ENCODE measurements around the gene WNT16.
"Not testable (repeated sequence)": the region's sequence is repeated elsewhere in the genome, so short reads cannot be mapped to it uniquely, and the experiment has no call there.

Gene WNT16

GRCh38 chr7:121306565-121306964 is 22.2 kb upstream of the WNT16 start:
- no peak for DNase-seq

DNA sequence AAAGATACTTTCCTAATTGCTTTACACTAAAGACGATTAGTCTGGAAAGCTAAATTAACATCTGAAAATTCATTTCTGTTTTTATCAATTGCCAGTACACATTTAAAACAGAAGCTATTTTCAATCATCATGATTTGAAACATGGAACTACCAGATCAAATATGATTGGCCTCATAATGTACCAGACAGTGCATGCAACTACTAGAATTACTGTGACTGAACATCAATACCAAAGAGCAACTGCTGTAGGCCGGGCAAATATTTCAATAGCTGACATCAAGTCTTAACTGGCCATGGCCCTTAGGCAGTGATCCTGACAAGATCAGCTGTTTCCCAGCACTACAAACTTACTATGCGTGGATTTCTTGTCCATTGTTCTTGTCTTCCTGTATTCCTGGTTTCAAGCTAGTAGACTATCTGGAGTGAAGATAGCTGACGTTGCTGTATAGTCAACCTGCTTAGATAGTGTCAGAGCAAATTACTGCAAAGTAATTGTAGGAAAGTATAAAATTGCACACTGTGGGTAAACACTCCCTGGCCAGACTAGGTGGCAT is 21.7 kb upstream of the WNT16 start:
- no peak for DNase-seq

DNA sequence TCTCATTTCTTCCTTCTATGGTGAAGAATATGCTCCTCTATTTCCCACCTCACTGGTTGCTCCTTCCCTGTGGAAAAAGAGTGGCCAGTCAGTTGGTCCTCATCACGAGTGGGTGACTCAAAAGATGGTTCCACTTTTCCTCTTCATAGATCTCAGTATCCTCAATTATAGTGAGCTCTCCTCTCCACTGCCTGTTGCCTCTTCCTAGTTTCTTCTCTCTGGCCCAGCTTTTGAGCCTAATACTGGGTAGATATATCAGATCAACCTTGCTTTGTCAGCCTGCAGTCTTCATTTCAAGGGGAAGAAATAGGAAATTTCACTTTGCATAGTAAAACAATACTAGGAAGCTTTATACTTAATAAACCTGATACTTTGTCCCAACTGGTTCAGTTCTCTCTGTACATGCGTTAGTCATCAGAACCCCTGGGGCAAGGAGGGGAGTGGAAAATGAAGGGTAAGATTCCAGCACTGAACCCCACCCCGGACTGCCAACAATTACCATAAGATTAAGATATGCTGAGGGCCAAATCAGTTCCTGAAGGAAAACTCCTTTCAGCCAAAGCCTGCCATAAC is 15.5 kb upstream of the WNT16 start:
- DNase-seq: no peak

GRCh38 chr7:121313793-121314676 is 14.8 kb upstream of the WNT16 start:
- no peak for DNase-seq

DNA sequence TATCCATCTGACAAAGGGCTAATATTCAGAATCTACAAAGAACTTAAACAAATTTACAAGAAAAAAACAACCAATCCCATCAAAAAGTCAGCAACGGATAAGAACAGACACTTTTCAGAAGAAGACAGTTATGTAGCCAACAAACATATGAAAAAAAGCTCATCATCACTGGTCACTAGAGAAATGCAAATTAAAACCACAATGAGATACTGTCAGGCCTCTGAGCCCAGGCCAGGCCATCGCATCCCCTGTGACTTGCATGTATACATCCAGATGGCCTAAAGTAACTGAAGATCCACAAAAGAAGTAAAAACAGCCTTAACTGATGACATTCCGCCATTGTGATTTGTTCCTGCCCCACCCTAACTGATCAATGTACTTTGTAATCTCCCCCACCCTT is 13.6 kb upstream of the WNT16 start:
- not testable (repeated sequence) for DNase-seq

DNA sequence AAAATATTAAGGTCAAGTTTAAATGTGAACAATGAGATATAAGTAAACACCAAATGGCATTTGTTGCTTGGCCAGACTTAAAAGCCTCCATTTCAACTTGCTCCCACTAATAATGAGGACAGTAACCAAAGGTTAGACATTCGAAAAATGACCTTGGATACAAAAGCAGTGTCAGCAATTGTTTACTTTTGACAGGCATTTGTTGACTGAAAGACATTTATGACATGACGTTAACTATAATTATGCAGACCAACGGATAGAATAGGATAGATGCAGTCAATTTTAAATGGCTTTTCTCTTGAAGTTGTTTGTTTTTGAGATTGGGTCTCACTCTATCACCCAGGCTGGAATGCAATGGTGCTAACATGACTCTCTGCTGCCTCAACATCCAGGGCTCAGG is 6.3 kb upstream of the WNT16 start:
- no peak for DNase-seq

- DNase-seq: no peak
These were observed 5.1 kb upstream of the WNT16 start for GRCh38 chr7:121323515-121324302.

DNA sequence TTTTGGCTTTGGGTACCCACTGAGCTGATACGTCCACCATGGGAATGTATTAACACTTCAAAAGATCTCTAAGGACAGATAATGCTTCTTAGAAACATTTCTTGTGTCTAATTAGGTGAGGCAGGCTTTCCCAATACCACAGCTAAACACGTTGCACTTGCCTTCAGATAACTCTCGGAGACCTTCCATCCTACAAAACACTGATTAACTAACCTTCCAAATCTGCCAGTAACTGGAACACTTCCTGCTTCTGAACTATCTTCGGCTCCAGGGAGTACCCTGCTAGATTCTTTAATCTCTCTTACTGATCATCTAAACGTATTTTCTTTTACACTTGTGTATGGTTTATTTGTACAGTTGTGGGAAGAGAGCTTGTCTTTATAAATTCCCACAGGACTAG is 1.1 kb upstream of the WNT16 start:
- DNase-seq: no peak

- peak; percentile 61 for DNase-seq
These were observed 622 bp downstream of the WNT16 start for GRCh38 chr7:121329191-121330052.

GRCh38 chr7:121330053-121330833 is 1.4 kb downstream of the WNT16 start:
- DNase-seq: peak; percentile 57

DNA sequence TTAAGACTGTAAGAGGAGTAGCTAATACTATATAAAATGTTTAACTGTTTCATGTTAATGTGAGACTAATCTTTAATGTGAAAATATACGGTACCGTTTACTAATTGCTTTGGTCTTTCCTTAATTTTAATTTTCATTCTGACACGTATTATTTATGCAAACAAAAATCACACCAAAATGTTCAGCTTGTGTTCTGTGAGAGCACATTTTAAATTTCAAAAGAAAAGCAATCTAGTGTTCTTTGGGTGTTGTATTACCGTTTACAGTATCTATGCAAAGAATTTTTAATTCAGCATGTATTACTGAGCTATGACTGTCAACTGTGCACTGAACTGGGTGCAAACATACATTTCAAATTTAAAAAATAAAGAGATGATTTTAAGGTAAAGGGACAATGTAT is 2.2 kb downstream of the WNT16 start:
- no peak for DNase-seq

- no peak for DNase-seq
These were observed 2.8 kb downstream of the WNT16 start for GRCh38 chr7:121331574-121331973.

- no peak for DNase-seq
These were observed 5.6 kb downstream of the WNT16 start for GRCh38 chr7:121334376-121334775.

DNA sequence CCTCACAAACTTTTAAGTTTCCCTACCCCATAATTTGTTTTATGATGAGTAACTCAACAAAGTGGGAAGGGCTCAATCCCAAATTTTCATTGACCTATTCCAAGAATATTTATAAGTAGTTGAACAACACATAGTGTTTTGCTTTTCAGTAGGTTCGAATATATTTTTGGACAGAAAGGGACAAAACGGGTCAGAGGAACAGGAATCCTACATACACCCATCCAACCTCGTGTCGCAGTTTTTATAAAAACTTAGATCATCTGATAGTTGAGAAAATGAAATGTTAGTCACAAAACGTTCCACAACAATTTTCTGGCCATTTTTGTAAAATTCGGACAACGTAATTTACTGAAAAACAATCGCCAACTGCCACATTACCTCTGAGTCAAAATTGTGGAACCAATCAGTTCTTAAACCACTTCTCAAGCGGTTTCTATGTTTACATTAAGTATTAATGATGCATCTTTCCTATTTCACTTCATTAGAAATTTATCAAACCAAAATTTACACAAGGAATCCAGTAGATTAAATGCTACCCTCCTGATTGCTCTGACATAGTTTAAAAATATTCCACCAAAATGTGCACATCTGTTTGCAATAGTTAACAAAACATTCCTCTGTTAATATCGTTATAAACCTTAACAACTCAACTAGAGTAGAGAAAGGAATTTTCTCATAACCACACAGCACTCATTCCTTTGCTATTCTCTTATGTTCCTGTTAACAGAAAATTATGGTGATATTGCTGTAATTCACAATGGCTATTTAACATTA is 6.3 kb downstream of the WNT16 start:
- DNase-seq: no peak

- no peak for DNase-seq
These were observed 7.8 kb downstream of the WNT16 start for GRCh38 chr7:121336579-121336978.

DNA sequence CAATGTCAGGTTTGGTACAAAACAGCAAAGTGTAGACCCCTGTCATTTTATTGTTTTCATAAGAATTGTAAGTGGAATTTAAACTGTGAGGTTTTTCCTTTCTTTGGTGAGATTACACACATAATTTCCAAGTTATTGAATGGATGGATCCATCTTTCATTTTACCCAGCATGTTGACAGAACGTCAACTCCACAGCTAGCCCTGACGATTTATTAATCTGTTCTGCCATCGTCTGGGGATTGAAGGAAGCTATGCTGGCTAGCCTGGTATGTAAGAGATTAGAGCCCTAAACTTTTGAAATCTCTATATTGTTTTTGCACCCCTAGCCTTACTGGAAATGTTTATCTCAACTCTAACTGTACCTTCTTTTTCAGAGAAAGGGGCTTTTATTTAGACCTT is 8.6 kb downstream of the WNT16 start:
- DNase-seq: no peak

DNA sequence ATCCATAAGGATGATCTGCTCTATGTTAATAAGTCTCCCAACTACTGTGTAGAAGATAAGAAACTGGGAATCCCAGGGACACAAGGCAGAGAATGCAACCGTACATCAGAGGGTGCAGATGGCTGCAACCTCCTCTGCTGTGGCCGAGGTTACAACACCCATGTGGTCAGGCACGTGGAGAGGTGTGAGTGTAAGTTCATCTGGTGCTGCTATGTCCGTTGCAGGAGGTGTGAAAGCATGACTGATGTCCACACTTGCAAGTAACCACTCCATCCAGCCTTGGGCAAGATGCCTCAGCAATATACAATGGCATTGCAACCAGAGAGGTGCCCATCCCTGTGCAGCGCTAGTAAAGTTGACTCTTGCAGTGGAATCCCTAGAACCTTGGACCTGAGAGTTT is 10.3 kb downstream of the WNT16 start:
- no peak for DNase-seq

DNA sequence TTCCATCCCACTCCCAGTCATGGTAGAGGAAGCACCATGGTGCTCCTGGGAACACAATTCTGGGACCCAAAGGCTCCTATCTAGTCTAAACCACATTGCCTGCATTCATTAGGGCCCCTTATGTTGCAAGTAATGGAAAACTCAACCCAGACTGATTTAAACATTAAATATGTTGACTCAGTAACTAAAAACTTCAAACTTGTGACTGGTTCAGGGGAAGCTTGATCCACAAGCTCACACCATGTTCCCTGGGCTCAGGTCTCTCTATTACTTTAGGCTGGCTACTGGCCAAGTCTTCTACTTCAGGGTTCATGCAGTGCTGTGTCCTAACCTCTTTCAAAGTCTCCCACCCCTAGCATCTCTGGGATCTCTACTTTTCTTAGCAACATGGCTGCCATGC is 13.1 kb downstream of the WNT16 start:
- no peak for DNase-seq

GRCh38 chr7:121342631-121343030 is 13.8 kb downstream of the WNT16 start:
- DNase-seq: no peak

DNA sequence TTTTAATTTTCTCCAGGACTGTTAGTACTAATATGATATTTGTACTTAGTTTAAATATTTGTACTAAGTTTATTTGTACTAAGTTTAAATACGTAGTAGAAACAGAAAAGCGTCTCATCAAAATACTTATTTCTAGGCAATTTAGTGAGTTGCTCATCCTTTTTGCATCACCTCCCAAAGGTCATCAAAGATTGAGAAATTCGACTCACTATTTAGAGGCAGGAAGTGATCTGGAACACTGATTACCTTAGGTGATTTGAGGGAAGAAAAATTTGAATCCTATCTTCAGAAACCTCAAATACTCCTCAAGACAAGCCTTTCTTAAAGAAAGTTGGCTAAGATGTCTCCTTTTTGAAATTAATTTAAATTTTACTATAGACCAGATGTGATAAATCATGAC is 14.5 kb downstream of the WNT16 start:
- DNase-seq: no peak

GRCh38 chr7:121344093-121344492 is 15.3 kb downstream of the WNT16 start:
- no peak for DNase-seq
